HEK293 (cell line): ENCODE data around the gene S100A6.

ENCODE experiments used
- CTCF ChIA-PET: fragments of 350-600 bp; formaldehyde crosslinking; extraction: SDS; loops from one replicate; lab custom pipeline; 2021; ENCODE audit warnings: antibody characterized with exemption; lab: Yijun Ruan, JAX
- POLR2A ChIA-PET: fragments of 300-600 bp; formaldehyde crosslinking; extraction: SDS; loops from one replicate; lab custom pipeline; 2020; ENCODE audit warnings: antibody characterized with exemption, inconsistent platforms; lab: Yijun Ruan, JAX
- H3K27ac ChIP-seq: fragments of 200-500 bp; sonication (Bioruptor generic); 2 replicates; pipeline ENCODE4 v1.5.1; 2014; ENCODE audit warnings: low read depth, low read length, control low read depth, inconsistent platforms; ENCODE audit errors: extremely low read depth
- H3K36me3 ChIP-seq, 2 experiments: fragments of 200-500 bp in 1 of 2; sonication (Bioruptor generic) in 1 of 2; 1 replicate in 1 of 2; 2 replicates in 1 of 2; pipeline ENCODE4 v1.5.1; 2014 to 2017; ENCODE audit warnings: inconsistent platforms in 2 of 2, low read length in 2 of 2; ENCODE audit not compliant: control insufficient read depth in 2 of 2, insufficient read depth in 1 of 2
- H3K4me1 ChIP-seq: fragments of 200-500 bp; sonication (Bioruptor generic); 2 replicates; pipeline ENCODE4 v1.5.1; 2014; ENCODE audit warnings: mild to moderate bottlenecking, low read length, inconsistent platforms; ENCODE audit not compliant: control insufficient read depth, insufficient read depth
- H3K4me3 ChIP-seq: 2 replicates; pipeline ENCODE4 v1.5.1; 2011; ENCODE audit warnings: low read depth, mild to moderate bottlenecking, control low read depth, low read length, moderate library complexity
- H3K9me3 ChIP-seq: fragments of 200-500 bp; sonication (Bioruptor generic); 2 replicates; pipeline ENCODE4 v1.5.1; 2014; ENCODE audit warnings: low read depth, low read length, inconsistent platforms; ENCODE audit not compliant: control insufficient read depth, insufficient read depth
- EGR2 ChIP-seq: fragments of 450-650 bp; formaldehyde crosslinking; IDR thresholded peaks from 2 replicates; pipeline ENCODE4 v1.5.1; 2016; ENCODE audit warnings: low read depth, missing biosample characterization, missing genetic modification characterization
- GLIS1 ChIP-seq: fragments of 450-650 bp; formaldehyde crosslinking; IDR thresholded peaks from 2 replicates; pipeline ENCODE4 v1.5.1; 2016; ENCODE audit warnings: missing biosample characterization, missing genetic modification characterization
- KLF7 ChIP-seq: fragments of 450-650 bp; formaldehyde crosslinking; IDR thresholded peaks from 2 replicates; pipeline ENCODE4 v1.5.1; 2016; ENCODE audit warnings: missing biosample characterization, missing genetic modification characterization, borderline replicate concordance
- REST ChIP-seq: fragments of 450-650 bp; formaldehyde crosslinking; IDR thresholded peaks from 2 replicates; pipeline ENCODE4 v1.5.1; 2016; ENCODE audit warnings: missing biosample characterization, missing genetic modification characterization
- SP2 ChIP-seq: fragments of 450-650 bp; formaldehyde crosslinking; IDR thresholded peaks from 2 replicates; pipeline ENCODE4 v1.5.1; 2016; ENCODE audit warnings: missing biosample characterization, missing genetic modification characterization
- ZFHX2 ChIP-seq: fragments of 450-650 bp; formaldehyde crosslinking; conservative IDR thresholded peaks from 2 replicates; pipeline ENCODE4 v1.5.1; 2016; ENCODE audit warnings: missing biosample characterization, missing genetic modification characterization
- ZNF121 ChIP-seq: fragments of 450-650 bp; formaldehyde crosslinking; IDR thresholded peaks from 2 replicates; pipeline ENCODE4 v1.5.1; 2016; ENCODE audit warnings: missing biosample characterization, missing genetic modification characterization
- ZNF433 ChIP-seq: fragments of 450-650 bp; formaldehyde crosslinking; IDR thresholded peaks from 2 replicates; pipeline ENCODE4 v1.5.1; 2016; ENCODE audit warnings: missing biosample characterization, missing genetic modification characterization, low read depth
- ZNF488 ChIP-seq: fragments of 450-650 bp; formaldehyde crosslinking; IDR thresholded peaks from 2 replicates; pipeline ENCODE4 v1.5.1; 2016; ENCODE audit warnings: missing biosample characterization, missing genetic modification characterization
- ZNF596 ChIP-seq: fragments of 450-650 bp; IDR thresholded peaks from 2 replicates; pipeline ENCODE4 v1.5.0; 2018; ENCODE audit warnings: missing biosample characterization, mild to moderate bottlenecking, missing genetic modification characterization, moderate library complexity
- ZNF610 ChIP-seq: fragments of 450-650 bp; formaldehyde crosslinking; IDR thresholded peaks from 2 replicates; pipeline ENCODE4 v1.5.1; 2016; ENCODE audit warnings: missing biosample characterization, missing genetic modification characterization, borderline replicate concordance
- ZNF621 ChIP-seq: fragments of 450-650 bp; formaldehyde crosslinking; IDR thresholded peaks from 2 replicates; pipeline ENCODE4 v1.5.1; 2017; ENCODE audit warnings: missing biosample characterization, missing genetic modification characterization
- ZNF639 ChIP-seq: fragments of 450-650 bp; formaldehyde crosslinking; IDR thresholded peaks from 2 replicates; pipeline ENCODE4 v1.5.1; 2016; ENCODE audit warnings: missing biosample characterization, missing genetic modification characterization
- ZNF701 ChIP-seq: fragments of 450-650 bp; formaldehyde crosslinking; IDR thresholded peaks from 2 replicates; pipeline ENCODE4 v1.5.1; 2016; ENCODE audit warnings: missing biosample characterization, missing genetic modification characterization
- ZNF776 ChIP-seq: fragments of 450-650 bp; formaldehyde crosslinking; IDR thresholded peaks from 2 replicates; pipeline ENCODE4 v1.5.0; 2017; ENCODE audit warnings: missing biosample characterization, missing genetic modification characterization, borderline replicate concordance
- ZNF792 ChIP-seq: fragments of 450-650 bp; formaldehyde crosslinking; IDR thresholded peaks from 2 replicates; pipeline ENCODE4 v1.5.1; 2016; ENCODE audit warnings: missing biosample characterization, missing genetic modification characterization

S100A6 gene

GRCh38 chr1:153509036-153509435, 26.8 kb downstream of the S100A6 start:
- CTCF ChIA-PET = interaction anchor here (0.7 to 7.1 kb wide), 12 partner anchors 14 to 1475 kb away, joined by 3 to 148 read pairs (median 4); partner anchors contain the start of genes S100A1 and S100A13

GRCh38 chr1:153507926-153508583, 27.7 kb downstream of the S100A6 start:
- Histone ChIP-seq H3K27ac (no peak overlapping the region), H3K9me3 (no peaks in the 10 kb centered on the region), H3K4me3 (no peak overlapping the region), H3K4me1 (no peaks in the 10 kb centered on the region), H3K36me3 (no peaks in the 10 kb centered on the region)
- CTCF ChIA-PET = interaction anchor here (0.8 to 7.1 kb wide), 5 partner anchors 13 to 156 kb away, joined by 3 to 148 read pairs (median 4); no protein-coding TSS in a partner anchor
- no peak for TF ChIP-seq ZNF792
- no peak for TF ChIP-seq ZNF621 (tag by site-specific recombination)
- TF ChIP-seq ZNF610 = no peak
- no peak for TF ChIP-seq ZNF433
- POLR2A ChIA-PET = interaction anchor here (0.6 kb wide), 1 partner anchor 220 kb away, joined by 5 read pairs; the partner anchor contains the start of gene INTS3

More at GRCh38 chr1:153509036-153509435, 26.8 kb downstream of the S100A6 start:
- POLR2A ChIA-PET = no interaction called here
- H3K4me3 ChIP-seq = no peak overlapping the region
- no peaks in the 10 kb centered on the region for H3K4me1 ChIP-seq
- no peaks in the 10 kb centered on the region for H3K36me3 ChIP-seq
- no peak overlapping the region for H3K27ac ChIP-seq
- H3K9me3 ChIP-seq = no peaks in the 10 kb centered on the region
- TF ChIP-seq ZNF488 (tag by site-specific recombination) (no peak), ZNF776 (no peak), ZNF596 (tag by site-specific recombination) (no peak)

GRCh38 chr1:153506831-153507413, 28.9 kb downstream of the S100A6 start:
- TF ChIP-seq GLIS1 (peak; percentile 78), ZNF121 (tag by site-specific recombination) (no peak), ZFHX2 (tag by site-specific recombination) (peak; percentile 76), EGR2 (tag by site-specific recombination) (peak; percentile 90), ZNF701 (no peak), REST (tag by site-specific recombination) (no peak), ZNF639 (no peak), SP2 (tag by site-specific recombination) (no peak), KLF7 (tag by site-specific recombination) (no peak)
- Histone ChIP-seq H3K9me3 (no peaks in the 10 kb centered on the region), H3K36me3 (no peaks in the 10 kb centered on the region), H3K4me1 (no peaks in the 10 kb centered on the region), H3K4me3 (no peak overlapping the region), H3K27ac (no peak overlapping the region)
- ChIA-PET POLR2A (interaction anchor here (1.2 kb wide), 1 partner anchor 484 kb away, joined by 4 read pairs; the partner anchor contains the start of gene RPS27), CTCF (interaction anchor here (6.9 to 7.1 kb wide), 2 partner anchors 12 to 63 kb away, joined by 37 to 148 read pairs; no protein-coding TSS in a partner anchor)
